Dermis microvascular lymphatic vessel endothelial cell (primary cell): ENCODE measurements around the gene HORMAD2. TPM values are rescaled to one million over a fixed set of nuclear protein-coding genes. Genes with fewer than 3 reads are reported as not detected.
"Not testable (repeated sequence)": the region's sequence is repeated elsewhere in the genome, so short reads cannot be mapped to it uniquely, and the experiment has no call there.

Source experiments
- DNase-seq, 2 donors: peaks; one replicate each; pipeline versions ENCODE4 v3.0.0 to v3.0.0-alpha.2; 2010; ENCODE audit warnings: low read depth in 2 of 2
- total RNA-seq: library from RNA; depleted of rRNA; stranded (reverse); fragments of >200 nt; gene quantifications from 2 replicates; pipeline ENCODE4 v1.2.1, GENCODE V29; 2014

The HORMAD2 gene
- total RNA-seq, 1 donor from 2014 or later, result not detected

DNA sequence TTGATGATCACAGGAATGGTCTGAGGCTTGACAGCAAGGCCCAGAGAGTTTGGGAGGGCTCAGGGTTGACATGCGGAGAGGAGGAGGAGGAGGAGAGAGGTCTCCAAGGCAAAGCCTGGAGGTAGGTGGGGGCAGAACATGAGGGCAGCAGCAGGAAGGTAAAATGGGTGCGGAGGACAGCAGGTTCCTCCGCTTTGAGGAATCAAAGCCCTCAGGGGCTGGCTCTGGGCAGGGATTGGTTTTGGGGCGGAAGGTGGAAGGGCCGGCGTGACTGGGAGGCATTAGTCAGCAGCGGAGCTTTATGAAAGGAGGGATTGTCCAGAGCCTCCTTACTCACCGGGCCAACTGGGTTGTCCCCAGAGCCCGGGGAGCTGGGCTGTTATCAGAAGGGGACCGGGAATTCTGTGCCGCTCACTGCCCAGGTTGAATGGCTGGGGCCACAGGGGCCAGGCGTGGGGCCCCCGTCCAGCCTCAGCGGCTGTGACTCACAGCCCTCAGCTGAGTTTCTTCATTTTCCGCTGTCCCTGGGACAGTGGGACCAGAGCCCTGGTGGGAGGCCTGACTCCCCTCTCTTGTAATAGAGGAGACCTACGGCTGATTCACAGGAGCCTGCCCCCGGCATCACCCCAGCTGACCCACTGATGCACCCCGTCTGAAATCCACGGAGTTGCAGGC, 130.1 kb downstream of the HORMAD2 start:
- DNase-seq, result no peak

DNA sequence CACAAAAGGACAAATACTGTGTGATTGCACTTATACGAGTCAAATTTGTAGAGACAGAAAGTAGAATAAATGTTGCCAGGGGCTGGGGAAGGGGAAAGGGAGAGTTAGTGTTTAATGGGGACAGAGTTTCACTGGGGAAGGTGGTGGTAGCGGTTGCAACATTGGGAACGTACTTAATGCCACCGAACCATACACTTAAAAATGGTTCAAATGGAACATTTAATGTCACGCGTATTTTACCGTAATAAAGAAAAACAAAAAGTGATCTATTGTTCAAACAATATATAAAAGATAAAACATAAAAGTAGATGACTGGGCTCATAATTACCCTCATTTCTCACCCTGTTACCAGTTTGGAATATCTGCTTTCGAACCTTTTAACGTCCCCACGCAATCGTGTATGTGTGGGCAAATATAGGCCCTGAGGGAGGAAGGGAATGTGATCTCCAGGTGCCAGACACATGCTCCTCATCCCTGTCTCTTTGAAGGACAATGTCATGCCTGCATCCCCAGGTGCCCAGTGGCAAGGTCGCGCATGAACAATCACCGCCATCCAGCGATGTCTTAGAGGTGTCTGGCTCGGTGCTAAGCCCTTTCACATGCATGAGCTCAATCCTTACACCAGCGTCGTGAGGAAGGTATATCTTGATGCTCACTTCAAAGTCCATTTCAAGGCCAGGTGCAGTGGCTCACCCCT, 131.0 kb downstream of the HORMAD2 start:
- DNase-seq, result no peak

DNA sequence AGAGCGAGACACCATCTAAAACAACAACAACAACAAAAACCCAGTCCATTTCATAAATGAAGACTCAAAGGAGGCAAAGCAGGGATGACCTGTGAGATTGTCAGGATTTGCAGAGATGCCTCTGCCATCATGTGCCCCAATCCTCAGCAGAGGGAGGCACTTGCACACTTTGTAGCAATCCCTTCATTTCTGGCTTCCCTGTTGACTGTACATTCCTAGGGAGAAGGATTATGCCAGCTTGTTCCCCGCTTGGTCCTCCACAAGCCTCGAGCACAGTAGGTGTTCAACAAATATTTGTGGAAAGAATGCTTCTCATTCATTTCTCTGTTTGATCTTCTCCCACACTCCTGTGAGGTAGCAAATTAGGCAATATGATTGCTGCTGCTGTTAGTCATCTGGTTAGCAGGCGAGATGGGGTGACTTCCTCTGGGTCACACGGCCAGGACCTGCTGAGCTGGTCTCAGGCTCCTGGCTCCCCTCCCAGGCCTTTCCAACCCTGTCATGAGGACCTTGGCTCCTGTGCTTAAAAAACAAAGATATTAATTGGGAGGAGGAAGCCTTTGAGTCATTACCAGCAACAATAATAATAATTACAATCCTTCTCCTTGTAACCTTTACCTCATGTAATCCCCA, 132.2 kb downstream of the HORMAD2 start:
- DNase-seq, result peak; percentile 34 to 61

DNA sequence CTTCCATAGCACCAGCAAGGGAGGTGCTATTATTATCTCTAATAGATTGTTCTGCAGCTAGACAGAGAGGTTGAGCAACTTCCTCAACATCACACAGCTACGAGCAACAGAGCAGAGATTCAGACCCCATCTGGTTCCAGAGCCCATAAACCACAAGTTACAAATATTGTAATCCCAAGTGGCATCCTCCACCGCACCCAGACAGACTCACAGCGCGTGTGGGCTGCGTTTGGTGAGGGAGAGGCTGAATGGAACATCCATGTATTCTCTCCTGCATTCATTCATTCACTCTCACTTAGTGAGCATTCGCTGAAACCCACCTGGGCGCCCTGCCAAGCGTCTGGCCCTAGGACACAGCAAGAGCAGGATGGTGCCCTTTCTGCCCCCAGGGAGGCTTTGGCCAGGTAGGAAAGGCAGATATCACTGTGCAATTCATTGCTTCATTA, 132.8 kb downstream of the HORMAD2 start:
- DNase-seq, result no peak

DNA sequence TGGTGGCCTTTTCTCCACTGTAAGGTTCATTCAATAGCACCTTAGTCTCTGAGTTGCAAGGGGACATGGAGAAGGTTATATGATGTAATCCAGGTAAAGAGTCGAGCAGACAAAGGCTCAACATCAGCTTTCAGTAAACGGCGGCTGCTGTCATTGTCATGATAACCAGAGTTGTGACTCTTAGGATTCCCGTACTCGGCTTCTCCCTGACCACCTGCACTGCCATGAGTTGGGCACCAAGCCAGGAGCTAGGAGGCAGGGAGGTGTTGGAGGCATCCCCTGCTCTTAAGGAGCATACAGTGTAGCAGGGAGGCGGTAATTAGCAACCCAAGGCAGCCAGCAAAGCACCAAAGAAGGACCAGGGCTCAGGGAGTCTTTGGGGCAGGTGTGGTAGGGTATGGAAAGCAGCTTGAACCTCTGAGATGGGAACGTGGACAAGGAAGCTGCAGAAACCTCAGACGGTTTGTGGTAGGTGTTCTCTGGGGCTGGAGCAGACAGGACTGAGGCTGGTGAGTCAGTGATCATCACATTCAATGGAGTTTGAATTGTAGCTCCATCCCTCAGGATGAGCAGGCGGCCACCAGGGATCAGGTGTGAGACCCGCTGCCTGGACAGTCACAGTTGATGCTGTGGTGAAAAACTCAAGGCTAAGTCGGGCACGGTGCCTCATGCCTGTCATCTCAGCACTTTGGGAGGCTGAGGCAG, 134.6 kb downstream of the HORMAD2 start:
- DNase-seq, result no peak

DNA sequence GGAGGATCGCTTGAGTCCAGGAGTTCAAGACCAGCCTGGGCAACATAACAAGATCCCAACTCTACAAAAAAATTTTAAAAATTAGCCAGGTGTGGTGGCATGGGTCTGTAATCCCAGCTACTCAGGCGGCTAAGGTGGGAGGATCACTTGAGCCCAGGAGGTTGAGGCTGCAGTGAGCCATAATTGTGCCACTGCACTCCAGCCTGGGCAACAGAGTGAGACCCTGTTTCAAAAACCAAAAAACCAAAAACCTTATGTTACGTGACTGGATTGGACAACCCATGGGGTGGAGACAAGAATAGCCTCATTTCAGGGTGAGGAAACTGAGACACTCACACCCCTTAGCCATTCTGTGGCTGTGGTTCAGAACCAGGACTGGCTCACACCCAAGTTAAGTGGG, 136.0 kb downstream of the HORMAD2 start:
- not testable (repeated sequence) for DNase-seq

DNA sequence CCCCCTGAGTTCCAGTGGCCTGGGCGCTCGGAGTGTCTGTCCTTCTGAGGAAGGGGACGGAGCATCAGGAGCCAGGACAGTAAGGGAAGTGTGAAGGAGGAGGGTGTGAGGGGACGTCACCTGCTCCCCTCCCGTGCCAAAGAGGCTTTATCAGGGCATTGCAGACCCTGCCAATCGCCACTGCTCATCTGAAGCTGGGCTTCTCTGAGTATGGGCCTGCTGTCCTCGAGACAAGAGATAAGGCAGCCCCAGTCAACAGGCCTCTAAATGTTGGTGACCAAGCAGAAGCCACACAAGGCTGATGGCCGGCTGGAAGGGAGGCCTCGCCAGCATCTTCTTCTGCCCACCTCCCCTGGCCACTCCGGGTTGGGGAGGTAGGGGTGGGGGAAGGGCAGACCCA, 136.4 kb downstream of the HORMAD2 start:
- DNase-seq, result no peak

DNA sequence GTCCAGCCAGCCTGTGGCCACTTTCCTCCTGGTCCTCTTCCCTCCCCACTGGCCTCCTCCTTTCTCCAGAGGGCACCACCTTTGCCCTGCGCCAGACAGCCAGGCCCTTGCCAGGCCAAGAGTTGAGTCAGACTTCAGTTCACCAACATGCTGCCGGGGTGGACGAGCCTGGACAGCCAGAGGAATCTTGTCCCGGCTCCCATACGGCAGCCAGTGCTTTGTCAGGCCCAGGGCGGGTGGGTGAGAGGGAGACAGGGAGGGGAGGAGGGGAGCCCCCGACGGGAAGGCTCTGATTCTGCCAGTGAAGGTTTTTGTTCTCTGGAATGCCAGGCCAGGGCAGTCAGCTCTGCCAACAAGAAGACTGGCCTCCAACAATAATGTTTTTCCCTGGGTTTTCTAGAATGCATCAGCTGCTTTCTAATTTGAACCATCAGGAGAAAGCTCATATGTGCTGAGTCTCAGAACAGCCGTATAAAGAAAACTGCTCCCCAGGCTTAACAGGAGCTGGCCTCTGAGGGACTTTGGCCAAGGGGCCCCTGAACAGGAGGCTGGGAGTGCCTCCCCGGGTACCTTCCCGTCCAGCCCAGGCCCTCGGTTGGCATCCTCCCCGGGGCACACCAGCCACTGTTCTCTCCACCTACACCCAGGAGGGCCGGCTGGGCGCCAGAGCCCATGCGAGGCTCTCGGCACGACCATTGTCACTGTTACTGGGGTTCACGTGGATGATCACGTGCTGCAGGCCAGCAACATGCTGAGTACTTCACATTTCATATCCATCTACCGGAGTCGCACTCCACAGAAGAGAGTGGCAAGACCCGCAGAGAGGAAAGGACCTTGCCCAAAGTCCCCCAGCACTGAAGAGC, 137.7 kb downstream of the HORMAD2 start:
- DNase-seq, result no peak

DNA sequence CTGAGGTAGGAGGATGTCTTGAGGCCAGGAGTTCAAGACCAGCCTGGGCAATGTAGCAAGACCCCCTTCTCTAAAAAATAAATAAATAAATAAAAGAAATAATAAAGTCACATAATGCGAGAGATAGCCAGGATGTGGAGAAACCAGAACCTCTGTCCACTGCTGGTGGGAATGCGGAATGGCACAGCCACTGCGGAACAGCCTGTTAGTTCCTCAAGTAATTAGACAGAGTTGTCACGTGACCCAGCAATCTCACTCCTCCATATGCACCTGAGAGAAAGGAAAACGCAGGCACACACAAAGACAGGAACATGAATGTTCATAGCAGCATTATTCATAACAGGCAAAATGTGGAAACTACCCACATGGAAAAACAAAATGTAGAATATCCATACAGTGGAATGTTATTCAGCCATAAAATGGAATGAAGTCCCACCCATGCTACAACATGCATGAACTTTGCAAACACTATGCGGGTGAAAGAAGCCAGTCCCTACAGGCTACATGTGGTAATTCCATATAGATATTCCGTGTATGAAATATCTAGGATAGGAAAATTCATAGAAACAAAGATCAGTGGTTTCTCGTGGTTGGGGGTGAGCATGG, 138.9 kb downstream of the HORMAD2 start:
- DNase-seq, result no peak

DNA sequence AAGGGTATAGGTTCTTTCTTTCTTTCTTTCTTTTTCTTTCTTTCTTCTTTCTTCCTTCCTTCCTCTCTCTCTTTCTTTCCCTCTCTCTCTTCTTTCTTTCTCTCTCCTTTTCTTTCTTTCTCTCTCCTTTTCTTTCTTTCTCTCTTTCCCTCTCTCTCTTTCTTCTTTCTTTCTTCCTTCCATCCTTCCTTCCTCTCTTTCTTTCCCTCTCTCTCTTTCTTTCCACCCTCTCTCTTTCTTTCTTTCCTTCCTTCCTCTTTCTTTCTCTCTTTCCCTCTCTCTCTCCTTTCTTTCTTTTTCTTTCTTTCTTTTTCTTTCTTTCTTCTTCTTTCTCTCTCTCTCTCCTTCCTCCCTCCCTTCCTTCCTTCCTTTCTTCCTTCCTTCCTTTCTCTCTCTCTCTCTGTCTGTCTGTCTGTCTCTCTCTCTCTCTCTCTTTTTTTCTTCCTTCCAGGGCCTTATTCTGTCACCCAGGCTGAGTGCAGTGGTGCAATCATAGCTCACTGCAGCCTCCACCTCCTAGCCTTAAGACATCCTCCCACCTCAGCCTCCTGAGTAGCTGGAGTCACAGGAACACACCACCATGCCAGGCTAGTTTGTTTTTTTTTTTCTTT, 139.5 kb downstream of the HORMAD2 start:
- DNase-seq, result no peak

DNA sequence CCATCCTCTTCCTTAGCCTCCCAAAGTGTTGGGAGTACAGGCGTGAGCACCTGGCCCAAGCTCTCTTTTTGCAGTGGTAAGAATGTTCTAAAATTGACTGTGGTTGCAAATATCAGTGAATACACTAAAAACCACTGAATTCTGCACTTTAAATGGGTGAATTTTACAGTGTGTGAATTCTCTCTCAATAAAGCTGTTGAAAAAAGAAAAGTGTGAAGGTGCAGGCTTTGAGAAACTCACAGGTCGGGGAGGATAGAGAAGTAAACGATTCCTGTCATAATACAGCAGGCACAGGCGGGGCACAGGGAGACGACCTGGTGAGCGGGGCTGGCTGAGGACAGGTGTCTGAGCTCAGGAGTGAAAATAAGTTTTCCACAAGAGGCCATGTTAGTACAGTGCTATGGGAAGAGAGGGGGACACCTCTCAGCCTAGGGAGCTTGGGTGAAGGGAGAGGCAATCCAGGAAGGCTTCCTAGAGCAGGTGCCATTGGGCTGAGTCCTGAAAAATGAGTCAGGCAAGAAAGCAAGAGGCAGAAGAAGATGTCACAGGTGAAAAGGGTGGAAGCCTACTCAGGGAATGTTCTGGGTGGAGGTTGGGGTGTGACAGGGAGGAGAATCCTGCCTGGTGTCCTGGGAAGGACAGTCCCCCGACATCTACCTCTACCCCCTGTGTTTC, 140.2 kb downstream of the HORMAD2 start:
- no peak for DNase-seq

DNA sequence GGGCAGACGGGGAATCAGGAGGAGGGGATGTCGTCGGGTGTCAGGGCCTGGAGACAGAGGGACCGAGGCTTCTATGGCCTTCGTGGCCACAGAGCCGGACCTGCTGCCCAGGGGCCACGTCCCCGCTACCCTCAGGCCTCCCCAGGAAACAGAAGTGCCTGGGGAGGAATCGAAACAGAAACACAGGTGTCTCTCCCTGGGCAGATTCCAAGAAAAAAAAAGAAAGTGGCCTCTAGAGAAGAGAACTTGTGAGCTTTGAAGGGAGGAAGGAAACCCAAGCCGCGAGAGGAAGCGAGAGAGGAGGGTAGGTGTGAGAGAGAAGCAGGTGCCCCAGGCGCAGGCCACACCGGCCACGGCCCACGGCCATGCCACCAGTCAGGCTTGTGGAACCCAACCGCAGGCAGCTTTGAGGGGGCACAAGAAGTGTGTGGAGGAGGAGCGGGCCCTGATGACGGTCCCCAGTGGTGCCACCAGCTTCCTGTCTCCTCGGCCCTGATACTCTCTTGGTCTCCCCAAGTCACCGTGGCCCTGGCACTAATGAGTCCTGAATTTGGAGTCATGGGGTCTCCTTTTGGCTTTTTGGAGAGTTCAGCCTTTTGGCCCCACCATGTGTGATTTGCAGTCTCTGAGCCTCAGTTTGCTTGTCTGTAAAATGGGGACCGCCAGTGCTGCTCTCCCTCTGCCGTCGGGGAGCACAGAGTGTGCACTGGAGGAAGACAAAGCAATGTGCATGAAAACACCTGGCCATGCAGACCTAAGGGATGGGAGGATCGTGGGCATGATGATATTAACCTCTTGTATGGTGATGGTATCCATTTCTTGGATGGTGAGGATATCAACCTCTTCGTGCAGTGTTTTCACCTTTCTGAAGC, 141.1 kb downstream of the HORMAD2 start:
- no peak for DNase-seq

DNA sequence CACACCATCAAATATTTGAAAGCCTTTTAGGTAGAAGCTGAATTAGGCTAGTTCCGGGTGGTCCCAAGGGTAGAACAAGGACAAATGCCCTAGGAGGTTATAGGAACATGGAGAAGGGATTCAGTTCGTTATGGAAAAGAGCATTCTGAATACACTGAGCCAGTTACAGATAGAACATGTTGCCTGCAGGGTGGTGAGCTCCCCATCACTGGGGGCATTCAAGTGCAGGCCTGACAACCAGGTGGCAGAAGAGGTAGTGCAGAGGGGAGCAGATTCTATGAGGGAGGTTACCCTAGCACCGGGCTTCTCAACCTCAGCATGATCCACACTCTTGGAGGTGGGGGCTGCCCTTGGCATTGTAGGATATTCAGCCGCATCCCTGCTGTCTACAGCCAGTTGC, 142.1 kb downstream of the HORMAD2 start:
- DNase-seq, result no peak

DNA sequence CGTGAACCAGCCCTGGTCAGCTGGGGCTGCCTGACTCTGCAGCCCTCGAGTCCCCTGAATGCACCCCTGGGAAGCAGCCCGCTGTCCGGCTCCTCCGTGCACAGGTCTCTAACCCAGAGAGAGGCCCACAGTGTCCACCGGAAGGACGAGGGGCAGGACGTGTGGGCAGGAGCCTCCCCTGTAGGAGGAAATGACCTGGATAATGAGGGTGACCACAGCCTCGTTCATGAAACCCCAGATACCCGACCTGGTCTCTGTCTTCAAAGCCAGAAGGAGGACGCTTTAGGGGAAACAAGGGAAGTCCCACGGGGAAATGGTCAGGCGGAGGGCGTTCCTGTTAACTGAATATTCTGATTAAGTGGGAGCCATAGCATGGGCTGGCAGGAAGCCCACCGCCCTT, 143.0 kb downstream of the HORMAD2 start:
- no peak for DNase-seq

DNA sequence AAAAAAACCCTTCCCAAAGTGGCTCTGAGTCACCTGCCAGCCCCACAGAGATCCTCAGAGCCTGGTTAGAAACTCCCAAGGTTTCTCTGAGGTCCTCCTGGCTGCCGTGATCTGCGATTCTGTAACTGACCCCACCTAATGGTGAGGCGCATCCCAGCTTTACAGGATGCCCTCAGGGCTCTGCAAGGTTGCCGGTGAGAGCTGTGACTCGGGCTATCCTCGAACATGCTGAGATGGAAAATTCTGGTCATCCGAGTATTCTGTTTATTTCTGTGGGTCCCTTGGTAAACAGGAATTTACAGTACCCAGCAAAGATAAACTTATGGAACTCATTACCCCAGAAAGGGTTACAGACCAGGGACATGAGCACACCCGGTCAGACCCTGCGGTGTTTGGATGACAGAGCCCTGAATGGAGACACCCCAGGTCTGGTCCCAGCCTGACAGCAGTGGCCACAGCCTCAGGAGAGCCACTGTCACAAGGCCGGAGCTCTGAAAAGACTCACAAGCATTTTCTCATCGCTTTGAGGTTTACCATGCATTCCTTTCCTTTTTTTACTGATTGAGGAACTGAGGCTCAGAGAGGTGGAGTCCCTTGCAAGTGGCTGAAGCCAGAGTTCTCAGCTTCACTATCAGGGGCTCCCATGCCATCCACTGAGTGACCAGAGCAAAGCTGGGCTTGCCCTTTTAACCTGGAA, 144.0 kb downstream of the HORMAD2 start:
- DNase-seq, result no peak

DNA sequence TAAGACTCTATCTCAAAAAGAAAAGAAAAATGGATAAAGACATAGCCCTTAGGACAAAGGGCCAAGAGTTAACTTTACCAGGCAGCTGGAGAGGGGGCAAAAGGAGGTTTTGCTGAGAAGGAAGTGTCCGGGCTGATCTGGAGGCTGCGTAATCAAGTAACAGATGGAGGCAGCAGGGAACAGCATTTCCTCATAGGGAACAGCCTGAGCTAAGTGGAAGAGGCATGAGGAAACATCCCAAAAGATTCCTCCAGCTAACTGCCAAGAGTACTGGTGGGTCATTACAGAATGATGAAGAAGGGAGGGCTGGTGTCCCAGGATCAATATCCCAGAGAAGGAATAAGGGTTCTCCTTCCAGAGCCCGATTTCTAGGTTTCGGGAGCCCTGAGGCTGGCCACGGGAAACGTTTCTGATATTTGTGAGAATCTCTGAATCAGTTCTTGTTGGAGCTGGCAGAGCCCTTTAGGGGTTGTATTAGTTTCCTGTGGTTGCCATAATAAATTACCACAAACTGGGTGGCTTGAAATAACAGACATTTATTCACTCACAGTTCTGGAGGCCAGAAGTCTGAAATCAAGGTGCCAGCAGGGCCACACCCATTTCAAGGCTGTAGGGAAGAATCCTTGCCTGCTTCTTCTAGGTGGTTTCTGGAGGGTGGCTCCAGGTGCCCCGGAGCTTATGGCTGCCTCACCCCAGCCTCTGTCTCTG, 145.1 kb downstream of the HORMAD2 start:
- DNase-seq, result no peak

DNA sequence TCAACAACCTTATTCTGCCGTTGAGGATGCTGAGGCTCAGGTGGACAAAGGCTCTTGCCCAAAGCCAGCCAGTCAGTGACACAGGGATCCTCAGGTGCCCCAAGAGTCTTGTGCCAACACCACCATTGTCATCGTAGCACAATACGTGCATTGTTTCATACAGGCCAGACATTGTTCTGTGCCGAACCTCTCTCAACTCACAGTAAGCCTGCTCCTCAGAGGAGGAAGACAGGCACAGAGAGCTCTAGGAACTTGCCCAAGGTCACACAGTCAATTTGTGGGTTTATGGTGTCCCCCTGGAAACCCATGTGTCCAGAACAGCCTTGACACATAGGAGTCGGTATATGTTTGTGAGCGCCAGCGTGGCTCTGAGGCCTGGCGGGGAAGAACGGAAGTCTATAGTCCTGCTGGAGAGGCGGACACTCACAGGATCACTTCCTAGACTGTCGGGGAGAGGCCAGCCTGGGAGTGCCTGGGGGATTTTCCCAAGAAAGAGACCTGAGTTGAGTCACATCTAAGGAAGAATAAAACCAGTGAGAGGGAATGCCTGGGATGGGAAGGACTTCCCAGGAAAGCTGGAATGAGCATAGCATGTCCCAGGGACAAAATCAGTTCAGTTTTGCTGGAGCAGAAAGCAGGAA, 146.0 kb downstream of the HORMAD2 start:
- DNase-seq, result peak in 1 of 2 donors; percentile 64
